Kidney (tissue), 14 donors: ENCODE data around the gene EPHA6. TPM values are rescaled to one million over a fixed set of nuclear protein-coding genes. Genes with fewer than 3 reads are reported as not detected.

Source experiments
- DNase-seq, 5 donors: peaks; one replicate each; pipeline ENCODE4 v3.0.0-alpha.2; 2013 to 2020
- FAIRE-seq: peaks from 2 replicates; lab custom pipeline; 2012; peaks lifted over from hg19 to GRCh38; lab: Jason Lieb, UNC
- H3K27ac ChIP-seq, 2 donors: one replicate each; pipeline ENCODE4 v1.7.0; 2013; ENCODE audit warnings: low read depth in 2 of 2, low read length in 2 of 2, inconsistent platforms in 1 of 2
- H3K27me3 ChIP-seq: one replicate; pipeline ENCODE4 v1.7.1; 2013; ENCODE audit warnings: low read length, inconsistent platforms; ENCODE audit not compliant: control insufficient read depth, insufficient read depth
- H3K36me3 ChIP-seq, 3 donors: one replicate each; pipeline versions ENCODE4 v1.7.0 to v1.7.1; 2013; ENCODE audit warnings: low read length in 3 of 3, control low read depth in 1 of 3, inconsistent platforms in 1 of 3; ENCODE audit not compliant: insufficient read depth in 3 of 3, control insufficient read depth in 2 of 3
- H3K4me1 ChIP-seq, 3 donors: one replicate each; pipeline versions ENCODE4 v1.7.0 to v1.7.1; 2013; ENCODE audit warnings: low read length in 3 of 3, inconsistent platforms in 1 of 3, low read depth in 1 of 3; ENCODE audit not compliant: control insufficient read depth in 2 of 3, insufficient read depth in 2 of 3
- H3K4me3 ChIP-seq, 3 donors: one replicate each; pipeline versions ENCODE4 v1.7.0 to v1.8.1; 2013; ENCODE audit warnings: low read length in 3 of 3, control low read depth in 1 of 3, inconsistent platforms in 1 of 3
- H3K9ac ChIP-seq, 3 donors: one replicate each; pipeline versions ENCODE4 v1.7.0 to v1.7.1; 2013; ENCODE audit warnings: low read length in 3 of 3, control low read depth in 1 of 3, inconsistent platforms in 1 of 3
- H3K9me3 ChIP-seq, 3 donors: one replicate each; pipeline versions ENCODE4 v1.7.0 to v1.7.1; 2013; ENCODE audit warnings: low read length in 3 of 3, control low read depth in 1 of 3, inconsistent platforms in 1 of 3; ENCODE audit not compliant: control insufficient read depth in 2 of 3, insufficient read depth in 1 of 3
- CTCF ChIP-seq: IDR thresholded peaks from 3 replicates; pipeline ENCODE4 v1.5.1; 2012; ENCODE audit warnings: mild to moderate bottlenecking, moderate library complexity, borderline replicate concordance; ENCODE audit not compliant: insufficient read depth; ENCODE audit errors: extremely low read depth
- intact Hi-C: fragments of 100-400 bp; cut with DNase I; formaldehyde crosslinking; loops from one replicate; pipeline ENCODE4 v1.11.1; 2022
- polyA plus RNA-seq: library from polyadenylated mRNA; stranded (reverse); fragments of 350-450 nt; fragmentation: Illumina TruSeq; extraction: RNeasy Lipid Tissue Mini Kit (QIAGEN cat#74804); gene quantifications from one replicate; pipeline ENCODE4 v1.2.3, GENCODE V29; 2014; ENCODE audit warnings: low read depth, low replicate concordance; ENCODE audit not compliant: insufficient read depth
- total RNA-seq: library from RNA; stranded (reverse); fragmentation: NEBNext Ultra II Directional; extraction: Animal tissue kit (Norgen Biotek cat#: 25700); gene quantifications from one replicate; pipeline ENCODE4 v1.2.1, GENCODE V29; 2021
- donor health status: control.
- donor health status: control.
- donor health status: control.
- donor health status: control.
- donor health status: control.
- donor health status: DM: yes; HTN: yes; CAD: no.
- donor health status: Normal renal cell carcinoma (clear cell type).

Gene EPHA6
- total and polyA plus RNA-seq, 2 donors from 2014 or later = 0.66 TPM; not detected in 1

- intact Hi-C loops = no loop called here
- DNase-seq (no peak), FAIRE-seq (no peak)
- H3K9ac ChIP-seq = no peak overlapping the region
- no peaks in the 10 kb centered on the region for H3K4me1 ChIP-seq
- H3K27me3 ChIP-seq = no peaks in the 10 kb centered on the region
- no peak for TF ChIP-seq CTCF
- H3K27ac ChIP-seq = no peak overlapping the region
- H3K9me3 ChIP-seq = no peaks in the 10 kb centered on the region
- no peak overlapping the region for H3K4me3 ChIP-seq
- H3K36me3 ChIP-seq = no peaks in the 10 kb centered on the region
Observed at GRCh38 chr3:97438131-97438530, 623.7 kb downstream of the EPHA6 start.

GRCh38 chr3:97439373-97439772, 625.0 kb downstream of the EPHA6 start:
- Histone ChIP-seq H3K9me3 (no peaks in the 10 kb centered on the region), H3K4me3 (no peak overlapping the region), H3K9ac (no peak overlapping the region), H3K27me3 (no peaks in the 10 kb centered on the region), H3K4me1 (no peaks in the 10 kb centered on the region), H3K27ac (no peak overlapping the region), H3K36me3 (no peaks in the 10 kb centered on the region)
- no peak for TF ChIP-seq CTCF
- FAIRE-seq (no peak), DNase-seq (no peak)
- intact Hi-C loops = no loop called here

GRCh38 chr3:97464035-97464434, 649.6 kb downstream of the EPHA6 start:
- Histone ChIP-seq H3K9ac (no peak overlapping the region), H3K36me3 (no peaks in the 10 kb centered on the region), H3K9me3 (no peaks in the 10 kb centered on the region), H3K27me3 (no peaks in the 10 kb centered on the region), H3K4me3 (no peak overlapping the region), H3K27ac (no peak overlapping the region), H3K4me1 (no peaks in the 10 kb centered on the region)
- FAIRE-seq = no peak
- intact Hi-C loops = no loop called here
- TF ChIP-seq CTCF = no peak
- DNase-seq = no peak

- H3K4me1 ChIP-seq = no peaks in the 10 kb centered on the region
- no peak for TF ChIP-seq CTCF
- no peak for FAIRE-seq
- H3K9me3 ChIP-seq = no peaks in the 10 kb centered on the region
- intact Hi-C loops = no loop called here
- no peak overlapping the region for H3K4me3 ChIP-seq
- no peak for DNase-seq
- H3K9ac ChIP-seq = no peak overlapping the region
- H3K27ac ChIP-seq = no peak overlapping the region
- no peaks in the 10 kb centered on the region for H3K36me3 ChIP-seq
- no peaks in the 10 kb centered on the region for H3K27me3 ChIP-seq
Observed at GRCh38 chr3:97470481-97470880, 656.1 kb downstream of the EPHA6 start.
